Neutrophil (primary cell): ENCODE measurements around the gene KRT14.

Source experiments
- H3K27ac ChIP-seq: fragments of 200-600 bp; sonication (generic); 2 replicates; pipeline ENCODE4 v1.5.1; 2016; ENCODE audit warnings: mild to moderate bottlenecking, moderate library complexity
- H3K27me3 ChIP-seq: fragments of 200-600 bp; sonication (generic); 2 replicates; pipeline ENCODE4 v1.6.0; 2016; ENCODE audit warnings: mild to moderate bottlenecking
- H3K36me3 ChIP-seq: fragments of 200-600 bp; sonication (generic); 2 replicates; pipeline ENCODE4 v1.5.1; 2017
- H3K4me1 ChIP-seq, 2 experiments: fragments of 200-600 bp in 1 of 2; sonication (generic) in 1 of 2; 1 replicate in 1 of 2; 2 replicates in 1 of 2; pipeline versions ENCODE4 v1.5.1 to v1.6.1; 2013 to 2016; ENCODE audit warnings: low read depth in 1 of 2, low read length in 1 of 2, mild to moderate bottlenecking in 1 of 2, moderate library complexity in 1 of 2; ENCODE audit not compliant: control insufficient read depth in 1 of 2, insufficient read depth in 1 of 2
- H3K4me3 ChIP-seq, 2 experiments: fragments of 200-600 bp in 1 of 2; sonication (generic) in 1 of 2; 1 replicate in 1 of 2; 2 replicates in 1 of 2; pipeline ENCODE4 v1.5.1; 2013 to 2016; ENCODE audit warnings: low read depth in 1 of 2, low read length in 1 of 2, mild to moderate bottlenecking in 1 of 2, moderate library complexity in 1 of 2
- H3K9me3 ChIP-seq: fragments of 200-600 bp; sonication (generic); 2 replicates; pipeline ENCODE4 v1.5.1; 2016
- TF ChIP-seq, protein P1 (sequence below): fragments of 200-600 bp; sonication (generic); IDR thresholded peaks from 2 replicates; pipeline ENCODE4 v1.5.1; 2016; ENCODE audit warnings: antibody characterized with exemption

Gene KRT14

DNA sequence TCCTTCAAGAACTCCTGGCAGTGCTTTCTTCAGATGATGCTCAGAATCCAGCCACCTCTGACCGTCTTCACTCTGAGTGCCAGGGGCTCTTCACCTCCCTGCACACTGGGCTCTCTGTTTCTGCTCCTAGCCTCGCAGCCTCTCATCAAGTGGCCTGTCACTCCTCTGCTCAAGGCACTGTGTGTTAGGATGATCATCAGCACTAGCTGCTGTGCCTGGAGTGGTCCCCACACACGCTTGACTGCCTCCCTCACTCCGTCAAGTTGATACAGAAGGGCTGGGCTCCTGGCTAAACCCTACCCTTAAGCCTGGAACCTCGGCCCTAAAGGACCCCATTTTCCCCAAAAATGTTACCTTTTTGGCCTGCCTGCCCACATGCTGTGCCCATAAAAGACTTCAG, 30.4 kb downstream of the KRT14 start:
- H3K27ac ChIP-seq, result no peak overlapping the region
- H3K27me3 ChIP-seq, result peaks cover 39% of the 10 kb centered on the region
- no peaks in the 10 kb centered on the region for H3K36me3 ChIP-seq
- H3K4me3 ChIP-seq, result no peak overlapping the region
- H3K4me1 ChIP-seq, result no peaks in the 10 kb centered on the region
- no peaks in the 10 kb centered on the region for H3K9me3 ChIP-seq
- TF ChIP-seq, protein P1, sequence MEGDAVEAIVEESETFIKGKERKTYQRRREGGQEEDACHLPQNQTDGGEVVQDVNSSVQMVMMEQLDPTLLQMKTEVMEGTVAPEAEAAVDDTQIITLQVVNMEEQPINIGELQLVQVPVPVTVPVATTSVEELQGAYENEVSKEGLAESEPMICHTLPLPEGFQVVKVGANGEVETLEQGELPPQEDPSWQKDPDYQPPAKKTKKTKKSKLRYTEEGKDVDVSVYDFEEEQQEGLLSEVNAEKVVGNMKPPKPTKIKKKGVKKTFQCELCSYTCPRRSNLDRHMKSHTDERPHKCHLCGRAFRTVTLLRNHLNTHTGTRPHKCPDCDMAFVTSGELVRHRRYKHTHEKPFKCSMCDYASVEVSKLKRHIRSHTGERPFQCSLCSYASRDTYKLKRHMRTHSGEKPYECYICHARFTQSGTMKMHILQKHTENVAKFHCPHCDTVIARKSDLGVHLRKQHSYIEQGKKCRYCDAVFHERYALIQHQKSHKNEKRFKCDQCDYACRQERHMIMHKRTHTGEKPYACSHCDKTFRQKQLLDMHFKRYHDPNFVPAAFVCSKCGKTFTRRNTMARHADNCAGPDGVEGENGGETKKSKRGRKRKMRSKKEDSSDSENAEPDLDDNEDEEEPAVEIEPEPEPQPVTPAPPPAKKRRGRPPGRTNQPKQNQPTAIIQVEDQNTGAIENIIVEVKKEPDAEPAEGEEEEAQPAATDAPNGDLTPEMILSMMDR, result no peak

DNA sequence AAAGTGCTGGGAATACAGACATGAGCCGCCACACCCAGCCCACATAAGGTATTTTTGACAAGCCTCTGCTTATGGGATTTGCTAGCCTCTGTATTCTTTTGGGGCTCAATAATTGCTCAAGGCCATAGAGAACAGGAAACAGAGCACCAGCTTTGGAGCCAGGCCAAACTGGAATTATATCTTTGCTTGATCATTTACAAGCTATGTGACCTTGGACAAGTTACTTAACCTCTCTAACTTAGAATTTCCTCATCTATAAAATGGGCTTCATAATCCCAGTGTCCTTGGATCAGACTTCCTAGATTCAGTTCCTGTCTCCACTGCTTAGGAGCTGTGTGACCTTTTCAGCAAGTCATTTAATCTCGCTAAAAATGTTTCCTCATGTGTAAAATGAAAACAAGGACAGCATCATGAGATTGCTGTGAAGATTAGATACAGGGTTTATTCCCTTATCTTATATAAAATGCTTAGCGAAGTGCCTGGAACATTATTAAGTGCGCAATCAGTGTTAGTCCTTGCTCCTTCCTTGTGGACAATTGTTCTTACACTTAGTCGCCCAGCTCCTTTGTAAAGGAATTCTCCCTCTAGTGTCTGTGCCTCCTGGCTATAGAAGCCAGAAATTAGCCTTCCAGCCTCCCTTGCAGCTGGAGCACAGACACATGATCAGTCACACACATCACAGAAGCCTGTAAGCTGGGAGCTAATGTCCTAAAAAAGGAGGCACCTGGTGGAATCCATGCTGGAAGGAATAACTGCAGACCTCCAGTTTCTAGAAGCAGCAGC, 31.4 kb downstream of the KRT14 start:
- H3K27me3 ChIP-seq, result peaks cover 33% of the 10 kb centered on the region
- no peak overlapping the region for H3K27ac ChIP-seq
- TF ChIP-seq, protein P1, result no peak
- peaks cover 0 to 2% of the 10 kb centered on the region in 2 experiments for H3K4me1 ChIP-seq
- no peak overlapping the region for H3K4me3 ChIP-seq
- H3K36me3 ChIP-seq, result no peaks in the 10 kb centered on the region
- no peaks in the 10 kb centered on the region for H3K9me3 ChIP-seq

- H3K9me3 ChIP-seq, result no peaks in the 10 kb centered on the region
- H3K27me3 ChIP-seq, result peaks cover 25% of the 10 kb centered on the region
- H3K36me3 ChIP-seq, result no peaks in the 10 kb centered on the region
- H3K27ac ChIP-seq, result no peak overlapping the region
- no peak overlapping the region for H3K4me3 ChIP-seq
- H3K4me1 ChIP-seq, result peaks cover 2 to 8% of the 10 kb centered on the region in 2 experiments
- TF ChIP-seq, protein P1, result no peak
Observed at GRCh38 chr17:41553987-41554680, 32.6 kb downstream of the KRT14 start.

DNA sequence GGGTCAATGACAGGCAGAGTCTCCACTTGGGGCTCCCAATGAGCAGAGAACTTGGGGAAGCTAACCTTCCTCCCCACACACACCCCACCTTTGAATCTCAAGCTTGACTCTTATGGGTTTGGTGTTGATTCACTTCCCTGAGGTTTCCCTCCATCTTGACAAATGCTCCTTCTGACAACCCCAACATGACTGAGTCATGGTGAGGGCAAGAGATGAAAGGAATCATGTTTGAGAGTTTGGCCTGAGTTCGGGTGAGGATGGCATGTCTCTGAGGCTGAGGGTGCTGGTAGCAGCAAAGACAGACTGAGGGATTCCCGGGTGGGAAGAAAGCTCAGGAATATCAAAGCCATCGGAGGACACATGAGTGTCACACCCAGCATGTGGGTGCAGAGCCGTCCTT, 33.5 kb downstream of the KRT14 start:
- TF ChIP-seq, protein P1, result no peak
- peaks cover 11 to 18% of the 10 kb centered on the region in 2 experiments for H3K4me1 ChIP-seq
- no peak overlapping the region for H3K4me3 ChIP-seq

GRCh38 chr17:41552455-41552854, 34.2 kb downstream of the KRT14 start:
- H3K4me1 ChIP-seq, result peaks cover 12 to 24% of the 10 kb centered on the region in 2 experiments
- no peak overlapping the region for H3K27ac ChIP-seq
- no peaks in the 10 kb centered on the region for H3K36me3 ChIP-seq
- no peak overlapping the region for H3K4me3 ChIP-seq
- TF ChIP-seq, protein P1, result no peak
- no peaks in the 10 kb centered on the region for H3K9me3 ChIP-seq
- peaks cover 32% of the 10 kb centered on the region for H3K27me3 ChIP-seq

More for the DNA sequence above, 33.5 kb downstream of the KRT14 start:
- Histone ChIP-seq H3K9me3 (no peaks in the 10 kb centered on the region), H3K36me3 (no peaks in the 10 kb centered on the region), H3K27ac (no peak overlapping the region), H3K27me3 (peaks cover 25% of the 10 kb centered on the region)
